ENCODE data around the gene ADAP2.
"Not testable (repeated sequence)": the region's sequence is repeated elsewhere in the genome, so short reads cannot be mapped to it uniquely, and the experiment has no call there.

The ADAP2 gene

GRCh38 chr17:30921544-30922196 lies at the start of gene ADAP2:
ADAP2 (plus strand) TSS chr17:30921945; CDS start chr17:30922015, 70 bp downstream.
- no peak for DNase-seq

DNA sequence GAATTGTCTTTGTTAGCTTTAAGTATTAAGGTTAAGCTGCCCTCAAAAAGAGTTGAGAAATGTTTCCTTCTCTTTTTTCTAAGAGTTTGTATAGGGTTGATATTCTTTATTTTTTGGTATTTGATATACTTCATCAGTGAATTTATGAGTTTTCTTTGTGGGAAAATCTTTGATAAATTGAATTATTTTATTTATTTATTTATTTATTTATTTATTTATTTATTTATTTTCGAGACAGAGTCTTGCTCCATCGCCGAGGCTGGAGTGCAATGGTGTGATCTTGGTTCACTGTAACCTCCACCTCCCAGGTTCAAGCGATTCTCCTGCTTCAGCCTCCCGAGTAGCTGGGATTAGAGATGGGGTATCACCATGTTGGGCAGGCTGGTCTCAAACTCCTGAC lies 35.6 kb upstream of the ADAP2 start:
- DNase-seq = no peak

DNA sequence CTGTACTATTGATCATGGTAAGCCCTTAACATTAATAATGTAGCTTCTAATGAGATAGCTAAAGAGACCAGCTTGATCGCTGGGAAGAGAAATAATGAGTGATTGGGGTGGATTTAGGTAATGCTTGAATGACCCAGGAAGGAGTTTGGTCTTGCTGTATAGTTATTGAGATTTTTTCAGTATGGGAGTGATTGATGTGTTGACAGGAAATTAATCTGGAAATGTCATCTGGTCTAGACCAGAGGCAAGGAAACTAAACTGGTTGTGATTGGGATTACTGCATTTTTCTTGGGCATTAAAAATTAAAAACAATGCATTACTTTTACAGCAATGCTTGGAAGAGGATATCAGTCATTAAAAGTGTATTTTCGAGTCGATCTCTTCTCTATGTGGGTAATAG lies 27.5 kb upstream of the ADAP2 start:
- no peak for DNase-seq

GRCh38 chr17:30897311-30897710 lies 24.4 kb upstream of the ADAP2 start:
- DNase-seq = no peak

GRCh38 chr17:30905742-30906100 lies 16.0 kb upstream of the ADAP2 start:
- DNase-seq = no peak

DNA sequence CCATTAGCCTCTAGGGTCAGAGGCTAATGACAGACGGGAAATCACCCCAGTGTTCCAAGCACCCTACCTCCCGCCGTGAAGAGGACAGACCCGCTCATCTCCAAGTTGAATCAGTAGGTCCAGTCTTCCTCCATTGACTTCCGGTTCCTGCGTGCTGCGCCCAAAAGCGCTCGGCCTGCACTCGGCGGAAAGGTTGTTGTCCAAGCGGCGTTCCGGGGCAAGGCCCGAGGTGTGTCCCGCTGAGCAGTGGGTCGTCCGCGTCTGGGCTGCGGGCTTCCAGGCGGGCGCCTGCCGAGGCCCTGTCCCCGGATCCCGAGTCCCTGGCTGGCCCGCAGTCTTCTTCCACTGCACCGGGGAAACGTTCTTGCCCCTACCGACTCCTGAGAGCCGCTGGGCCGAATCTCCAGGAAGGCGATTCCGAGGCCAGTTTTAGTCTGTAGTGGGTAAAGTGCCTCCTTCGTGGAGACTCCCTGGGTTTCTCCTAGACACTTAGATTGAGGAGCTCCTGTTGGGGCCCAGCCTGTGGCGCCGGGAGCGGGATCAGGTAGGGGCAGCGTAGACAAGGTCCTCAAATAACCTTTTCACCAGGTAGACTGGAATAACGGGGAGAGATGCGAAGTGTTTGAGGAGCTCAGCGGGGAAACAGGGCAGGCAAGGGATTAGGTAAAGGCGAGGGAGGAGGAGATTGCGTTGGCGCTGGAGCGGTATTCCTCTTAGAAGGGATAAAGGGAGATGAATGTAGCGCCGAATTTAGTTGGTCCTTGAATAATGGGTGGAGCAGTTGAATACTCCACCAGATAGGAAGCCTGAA lies 15.4 kb upstream of the ADAP2 start, which contains the start of gene TEFM:
TSS of gene TEFM (minus strand) at position 138 of the 811 bp plus-strand sequence. CDS start at position 98, 40 bp downstream.
- DNase-seq = peak; percentile 83

- DNase-seq = no peak
These were observed 12.9 kb upstream of the ADAP2 start for GRCh38 chr17:30908717-30909420.

DNA sequence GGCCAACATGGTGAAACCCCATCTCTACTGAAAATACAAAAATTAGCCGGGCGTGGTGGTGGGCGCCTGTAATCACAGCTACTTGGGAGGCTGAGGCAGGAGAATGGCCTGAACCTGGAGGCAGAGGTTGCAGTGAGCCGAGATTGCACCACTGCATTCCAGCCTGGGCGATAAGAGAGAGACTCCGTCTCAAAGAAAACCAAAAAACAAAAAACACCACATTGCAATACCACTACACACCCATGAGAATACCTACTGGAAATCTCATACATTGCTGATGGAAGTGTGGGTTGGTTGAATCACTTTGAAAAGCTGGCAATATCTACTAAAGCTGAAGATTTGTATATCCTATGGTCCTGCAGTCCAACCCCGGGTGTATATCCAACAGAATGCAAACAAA lies 11.6 kb upstream of the ADAP2 start:
- DNase-seq = not testable (repeated sequence)

- DNase-seq = no peak
These were observed 7.8 kb upstream of the ADAP2 start for GRCh38 chr17:30913955-30914354.

- no peak for DNase-seq
These were observed 5.7 kb upstream of the ADAP2 start for GRCh38 chr17:30915833-30916611.

GRCh38 chr17:30917050-30917449 lies 4.7 kb upstream of the ADAP2 start:
- no peak for DNase-seq

DNA sequence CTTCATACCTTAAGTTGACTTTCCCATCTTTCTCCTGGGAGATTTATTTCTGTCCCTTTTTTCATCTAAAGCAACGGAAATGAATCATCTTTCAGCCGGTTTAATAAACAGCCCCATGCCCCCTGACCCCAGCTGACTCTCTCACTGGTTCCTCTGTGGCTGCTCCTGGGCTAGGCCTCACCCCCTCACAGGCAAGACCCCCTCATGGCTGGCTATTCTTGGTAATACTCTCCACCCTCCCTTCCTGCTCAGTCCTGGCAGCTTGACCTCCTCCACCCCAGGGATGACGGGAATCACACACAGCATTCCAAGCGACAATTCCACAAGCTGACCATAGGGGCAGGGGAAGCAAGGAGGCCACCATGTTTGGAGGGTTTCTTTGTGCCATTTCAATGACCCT lies 1.5 kb upstream of the ADAP2 start:
- DNase-seq = no peak

GRCh38 chr17:30920683-30921543 lies 832 bp upstream of the ADAP2 start:
- DNase-seq = no peak

DNA sequence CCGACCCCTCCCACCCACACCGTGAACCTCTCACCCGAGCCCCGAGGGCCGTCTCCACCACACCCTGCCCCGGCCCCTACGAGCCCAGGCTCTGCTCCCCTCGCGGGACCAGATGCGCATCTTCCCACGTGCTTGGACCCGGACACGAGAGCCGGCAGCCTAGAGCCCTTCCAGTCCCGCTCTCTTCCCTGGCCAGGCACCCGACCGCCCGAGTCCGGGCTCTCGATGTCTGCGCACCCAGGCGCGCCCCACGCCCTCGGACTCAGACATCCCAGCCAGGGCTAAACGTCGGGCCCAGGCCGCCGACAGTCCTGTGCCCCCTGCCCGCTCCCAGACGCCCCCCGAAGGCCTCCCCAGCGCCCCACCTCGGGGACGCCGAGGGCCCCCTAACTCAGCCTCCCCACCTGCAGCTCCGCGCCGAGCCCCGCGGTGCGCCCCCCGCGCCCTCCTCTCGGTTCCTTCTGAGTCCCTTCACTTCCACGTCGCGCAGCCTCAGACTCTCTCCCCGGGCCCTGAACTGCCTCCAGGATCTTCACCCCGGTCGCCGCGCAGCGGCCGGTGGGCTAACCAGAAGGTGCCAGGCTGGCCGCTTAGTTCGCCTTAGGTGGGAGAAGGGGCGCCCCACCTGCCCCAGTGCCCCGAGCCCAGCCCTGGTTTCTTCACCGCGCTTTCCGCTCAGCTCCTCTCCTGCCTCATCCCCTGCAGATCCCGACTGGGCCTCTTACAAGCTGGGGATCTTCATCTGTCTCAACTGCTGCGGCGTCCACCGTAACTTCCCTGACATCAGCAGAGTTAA lies 688 bp downstream of the ADAP2 start:
- no peak for DNase-seq

DNA sequence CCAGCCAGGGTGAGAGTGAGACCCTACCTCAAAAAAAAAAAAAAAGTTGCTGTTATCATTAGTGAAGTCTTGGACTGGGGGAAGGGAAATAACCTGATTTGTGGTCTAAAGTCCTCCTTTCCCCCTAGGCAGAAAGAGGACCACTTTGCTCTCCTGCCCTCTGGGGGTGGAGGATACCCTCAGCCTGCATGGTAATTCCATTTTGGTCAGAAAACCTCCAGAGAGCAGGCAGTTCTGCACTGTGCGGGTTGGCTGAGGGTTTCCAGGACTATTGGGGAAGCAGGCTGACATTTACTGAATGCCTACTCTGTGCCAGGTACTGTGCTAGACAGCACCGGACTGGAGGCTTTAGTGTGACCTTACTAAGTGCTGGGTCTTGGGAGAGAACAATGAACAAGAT lies 2.6 kb downstream of the ADAP2 start:
- DNase-seq = no peak

DNA sequence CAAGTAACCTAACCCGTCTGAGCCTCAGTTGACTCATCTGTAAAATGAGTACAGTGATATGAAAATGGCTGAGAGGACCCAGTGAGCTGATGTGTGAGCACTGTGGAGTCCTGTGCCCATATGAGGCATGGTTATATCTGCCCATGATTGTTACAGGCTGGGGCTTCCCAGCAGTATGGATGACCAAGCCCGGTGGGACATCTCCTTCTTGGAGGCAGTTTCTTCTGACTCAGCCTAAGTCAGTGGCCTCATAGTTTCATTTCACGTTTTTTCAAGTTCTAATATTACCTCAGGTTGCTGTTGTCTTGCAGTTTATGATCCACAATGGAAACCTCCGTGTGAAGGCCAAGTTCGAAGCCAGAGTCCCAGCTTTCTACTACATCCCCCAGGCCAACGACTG lies 4.8 kb downstream of the ADAP2 start:
- DNase-seq = no peak

GRCh38 chr17:30927756-30928155 lies 6.0 kb downstream of the ADAP2 start:
- no peak for DNase-seq

DNA sequence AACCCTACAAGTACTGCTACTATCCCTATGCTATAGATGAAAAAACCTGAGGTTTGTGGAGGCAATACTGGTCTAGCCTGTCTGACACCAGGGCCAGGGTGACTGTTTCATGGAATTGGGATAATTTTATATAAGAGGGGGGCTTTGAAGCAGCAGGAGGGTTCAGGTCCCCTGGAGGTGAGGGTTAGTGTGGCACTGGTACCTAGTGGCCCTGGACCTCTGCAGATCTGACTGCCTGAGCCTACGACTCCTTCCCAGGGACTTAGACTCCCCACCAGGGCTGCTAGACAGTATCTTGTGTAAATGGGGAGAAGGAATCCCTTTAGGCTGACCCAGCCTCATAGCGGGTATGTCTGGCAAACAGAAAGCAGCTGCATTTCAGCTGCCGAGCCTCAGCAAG lies 6.8 kb downstream of the ADAP2 start:
- DNase-seq = no peak

DNA sequence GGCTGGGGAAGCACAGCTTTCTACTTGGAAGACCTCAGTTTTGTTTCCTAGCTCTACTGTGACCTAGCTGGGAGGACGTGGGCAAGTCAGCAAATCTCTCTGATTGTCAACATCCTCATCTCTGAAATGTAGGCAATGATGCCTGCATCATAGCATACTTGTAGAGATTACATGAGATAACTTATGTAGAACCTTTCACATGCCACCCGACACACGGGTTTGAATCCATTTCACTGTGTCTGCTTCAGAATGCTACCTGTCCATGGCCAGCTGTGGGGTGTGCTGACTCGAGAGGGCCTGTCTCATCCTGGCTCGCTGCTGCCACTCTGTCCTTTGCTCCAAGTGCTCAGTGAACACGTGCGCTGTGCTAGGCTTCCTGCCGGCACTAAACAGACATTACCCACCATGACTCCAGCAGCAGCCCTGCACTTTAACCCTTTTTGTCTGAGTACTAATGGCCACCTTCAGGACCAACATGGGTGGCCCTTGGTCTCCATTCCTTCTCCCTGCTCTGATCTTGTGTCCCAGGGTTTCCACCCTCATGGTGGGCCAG lies 7.4 kb downstream of the ADAP2 start:
- DNase-seq = no peak

DNA sequence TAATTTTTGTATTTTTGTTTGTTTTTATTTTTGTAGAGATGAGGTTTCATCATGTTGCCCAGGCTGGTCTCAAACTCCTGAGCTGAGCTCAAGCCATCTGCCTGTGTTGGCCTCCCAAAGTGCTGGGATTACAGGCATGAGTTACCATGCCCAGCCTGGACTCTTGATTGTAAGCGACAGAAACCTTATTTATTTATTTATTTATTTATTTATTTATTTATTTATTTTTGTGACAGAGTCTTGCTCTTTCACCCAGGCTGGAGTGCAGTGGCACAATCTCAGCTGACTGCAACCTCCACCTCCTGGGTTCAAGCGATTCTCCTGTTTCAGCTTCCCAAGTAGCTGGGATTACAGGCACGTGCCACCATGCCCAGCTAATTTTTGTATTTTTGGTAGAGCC lies 8.1 kb downstream of the ADAP2 start:
- DNase-seq = not testable (repeated sequence)

GRCh38 chr17:30930495-30930894 lies 8.8 kb downstream of the ADAP2 start:
- no peak for DNase-seq

Data from stimulated activated CD4-positive, alpha-beta T cell treated with anti-CD3 and anti-CD28 coated beads, Interleukin-12 subunit alpha, Interleukin-12 subunit beta, amount 100 ng/mL, for 4 hours (primary cell).